ENCODE data around the gene IGFBP2. TPM values are rescaled to one million over a fixed set of nuclear protein-coding genes. Genes with fewer than 3 reads are reported as not detected.

The IGFBP2 gene
- total and polyA plus RNA-seq, 7 donors = 8.2 to 33.2 (median 12.8) TPM

DNA sequence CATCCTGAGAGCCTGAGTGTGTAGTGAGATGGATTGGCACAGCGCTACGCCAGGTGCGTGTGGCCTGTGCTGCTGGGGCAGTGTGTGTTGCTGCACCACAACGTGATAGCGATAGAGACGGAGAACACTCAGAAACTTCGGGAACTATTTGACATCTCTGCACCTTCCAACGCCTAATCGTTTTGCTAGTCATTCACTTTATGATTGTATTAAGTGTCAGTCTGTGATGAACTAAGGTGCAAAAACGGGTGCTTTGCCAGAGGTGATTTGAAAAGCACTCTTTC, 26.0 kb upstream of the IGFBP2 start:
- H3K27me3 ChIP-seq (ENCODE audit: insufficient read depth in 3 of 3, low read length in 2 of 3) = no peaks in the 10 kb centered on the region
- no peaks in the 10 kb centered on the region for H3K36me3 ChIP-seq (ENCODE audit: insufficient read depth in 1 of 2, low read depth in 1 of 2)
- WGBS, 3 donors = 80 to 87% (median 82%) methylated on average over 10 of the region's 10 CpGs
- no peak overlapping the region for H3K4me3 ChIP-seq
- H3K4me1 ChIP-seq = no peaks in the 10 kb centered on the region
- no peak for DNase-seq
- no peak overlapping the region for H3K27ac ChIP-seq
- no peaks in the 10 kb centered on the region for H3K9me3 ChIP-seq
- ATAC-seq = no peak
- intact Hi-C loops (cut with DNase I) = no loop called here
- TF ChIP-seq, protein P1, sequence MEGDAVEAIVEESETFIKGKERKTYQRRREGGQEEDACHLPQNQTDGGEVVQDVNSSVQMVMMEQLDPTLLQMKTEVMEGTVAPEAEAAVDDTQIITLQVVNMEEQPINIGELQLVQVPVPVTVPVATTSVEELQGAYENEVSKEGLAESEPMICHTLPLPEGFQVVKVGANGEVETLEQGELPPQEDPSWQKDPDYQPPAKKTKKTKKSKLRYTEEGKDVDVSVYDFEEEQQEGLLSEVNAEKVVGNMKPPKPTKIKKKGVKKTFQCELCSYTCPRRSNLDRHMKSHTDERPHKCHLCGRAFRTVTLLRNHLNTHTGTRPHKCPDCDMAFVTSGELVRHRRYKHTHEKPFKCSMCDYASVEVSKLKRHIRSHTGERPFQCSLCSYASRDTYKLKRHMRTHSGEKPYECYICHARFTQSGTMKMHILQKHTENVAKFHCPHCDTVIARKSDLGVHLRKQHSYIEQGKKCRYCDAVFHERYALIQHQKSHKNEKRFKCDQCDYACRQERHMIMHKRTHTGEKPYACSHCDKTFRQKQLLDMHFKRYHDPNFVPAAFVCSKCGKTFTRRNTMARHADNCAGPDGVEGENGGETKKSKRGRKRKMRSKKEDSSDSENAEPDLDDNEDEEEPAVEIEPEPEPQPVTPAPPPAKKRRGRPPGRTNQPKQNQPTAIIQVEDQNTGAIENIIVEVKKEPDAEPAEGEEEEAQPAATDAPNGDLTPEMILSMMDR (IDR thresholded peaks at IDR 0.05) = no peak

DNA sequence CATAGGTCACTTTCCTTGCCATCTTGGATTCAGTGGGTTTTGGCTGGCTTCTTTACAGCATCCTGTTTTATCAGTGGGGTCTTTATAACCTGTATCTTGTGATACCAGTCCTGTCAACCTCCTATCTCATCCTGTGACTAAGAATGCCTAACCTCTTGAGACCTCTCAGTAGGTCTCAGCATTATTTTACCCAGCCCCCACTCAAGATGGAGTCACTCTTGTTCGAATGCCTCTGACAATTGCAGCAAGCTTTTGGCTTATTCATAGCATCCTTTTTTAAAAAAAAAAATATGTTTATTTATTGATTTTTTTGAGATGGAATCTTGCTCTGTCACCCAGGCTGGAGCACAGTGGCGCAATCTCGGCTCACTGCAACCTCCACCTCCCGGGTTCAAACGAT, 24.7 kb upstream of the IGFBP2 start:
- Histone ChIP-seq H3K27me3 (ENCODE audit: insufficient read depth in 3 of 3, low read length in 2 of 3) (no peaks in the 10 kb centered on the region), H3K36me3 (ENCODE audit: insufficient read depth in 1 of 2, low read depth in 1 of 2) (no peaks in the 10 kb centered on the region), H3K4me1 (no peaks in the 10 kb centered on the region), H3K27ac (no peak overlapping the region), H3K4me3 (no peak overlapping the region), H3K9me3 (no peaks in the 10 kb centered on the region)
- intact Hi-C loops (cut with DNase I) = no loop called here
- DNase-seq (no peak), ATAC-seq (no peak)
- TF ChIP-seq, protein P1 (IDR thresholded peaks at IDR 0.05) = no peak
- WGBS, 3 donors = 90 to 96% (median 95%) methylated on average over 5 of the region's 5 CpGs

DNA sequence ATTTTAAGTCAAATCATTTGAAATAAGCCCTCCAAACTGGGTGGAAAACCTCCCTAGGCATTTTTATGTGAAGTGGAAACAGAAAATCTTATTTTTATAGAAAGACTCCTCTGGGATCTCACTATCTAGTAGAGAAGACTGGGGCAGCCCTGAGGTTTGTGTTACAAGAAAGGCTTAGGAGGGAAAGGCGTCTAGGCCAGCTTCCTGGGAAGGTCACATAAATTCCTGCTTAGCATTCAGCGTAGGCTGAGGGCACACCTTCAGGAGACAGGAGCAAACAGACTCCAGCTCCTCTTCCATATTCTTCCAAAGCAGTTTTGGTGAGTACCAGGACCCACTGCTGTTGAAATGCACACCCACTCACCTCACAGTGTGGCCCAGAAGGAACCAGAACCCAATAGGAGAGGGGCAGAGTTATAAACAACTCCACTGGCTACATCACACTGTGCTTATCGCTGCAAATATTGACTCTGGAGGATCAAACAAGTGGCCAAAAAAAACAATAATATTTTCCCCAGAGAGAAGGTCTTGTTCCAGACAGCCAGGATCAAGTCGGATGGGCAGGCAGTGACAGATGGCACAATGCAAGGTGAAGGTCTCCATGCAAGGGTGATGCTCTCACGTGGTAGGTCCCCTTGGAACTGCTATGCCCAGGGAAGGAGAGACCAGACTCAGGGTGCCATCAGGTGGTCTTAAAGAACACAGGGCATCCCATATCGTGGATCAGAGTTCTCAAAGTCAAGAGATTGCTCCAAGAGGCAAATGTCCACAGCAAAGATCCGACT, 17.7 kb upstream of the IGFBP2 start:
- intact Hi-C loops (cut with DNase I) = no loop called here
- no peaks in the 10 kb centered on the region for H3K27me3 ChIP-seq (ENCODE audit: insufficient read depth in 3 of 3, low read length in 2 of 3)
- no peaks in the 10 kb centered on the region for H3K4me1 ChIP-seq
- ATAC-seq (no peak), DNase-seq (no peak)
- no peak overlapping the region for H3K4me3 ChIP-seq
- TF ChIP-seq, protein P1 (IDR thresholded peaks at IDR 0.05) = no peak
- WGBS, 3 donors = 80 to 90% (median 82%) methylated on average over 7 of the region's 7 CpGs
- H3K9me3 ChIP-seq = no peaks in the 10 kb centered on the region
- H3K27ac ChIP-seq = no peak overlapping the region
- H3K36me3 ChIP-seq (ENCODE audit: insufficient read depth in 1 of 2, low read depth in 1 of 2) = no peaks in the 10 kb centered on the region

DNA sequence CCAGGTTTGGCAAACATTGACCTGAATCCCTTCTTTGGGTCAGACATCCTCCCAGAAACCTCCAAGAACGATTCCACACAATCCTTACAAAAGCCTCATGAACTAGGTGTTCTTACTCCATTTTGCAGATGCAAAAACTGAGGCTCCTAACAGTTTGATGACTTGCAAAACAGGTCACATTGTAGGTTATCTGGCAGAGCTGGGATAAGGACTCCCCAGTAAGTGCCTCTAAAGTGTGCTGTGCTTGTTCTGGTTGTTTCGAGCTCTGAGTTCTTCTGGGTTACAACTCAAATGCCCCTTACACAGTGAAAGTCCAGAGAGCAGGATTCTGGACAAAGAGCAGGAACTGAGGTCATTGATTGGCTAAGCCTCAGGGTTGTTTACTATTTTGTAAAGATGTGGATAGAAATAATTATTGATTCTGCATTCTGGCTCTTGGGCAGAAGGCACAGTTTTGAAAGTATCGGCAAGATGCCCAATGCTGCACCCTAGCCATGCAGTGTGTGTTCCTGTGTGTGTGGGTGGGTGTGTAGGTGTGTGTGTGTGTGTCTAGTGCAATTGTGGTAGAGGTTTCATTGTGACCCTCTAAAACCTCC, 17.0 kb upstream of the IGFBP2 start:
- DNase-seq (no peak), ATAC-seq (no peak)
- Histone ChIP-seq H3K27ac (no peak overlapping the region), H3K4me3 (no peak overlapping the region), H3K36me3 (ENCODE audit: insufficient read depth in 1 of 2, low read depth in 1 of 2) (no peaks in the 10 kb centered on the region), H3K4me1 (no peaks in the 10 kb centered on the region), H3K9me3 (no peaks in the 10 kb centered on the region), H3K27me3 (ENCODE audit: insufficient read depth in 3 of 3, low read length in 2 of 3) (no peaks in the 10 kb centered on the region)
- TF ChIP-seq, protein P1 (IDR thresholded peaks at IDR 0.05) = no peak
- intact Hi-C loops (cut with DNase I) = no loop called here
- WGBS, 3 donors = 89 to 94% (median 89%) methylated on average over 3 of the region's 3 CpGs

Data from psoas muscle (tissue), 8 donors.